SH-SY5Y (cell line): ENCODE data around the gene ATP10B.

Source experiments
- GATA2 ChIP-seq: IDR thresholded peaks from 2 replicates; pipeline ENCODE4 v1.6.1; 2011; ENCODE audit warnings: mild to moderate bottlenecking, low read depth, low read length
- GATA3 ChIP-seq: IDR thresholded peaks from 2 replicates; pipeline ENCODE4 v1.6.1; 2011; ENCODE audit warnings: low read depth, mild to moderate bottlenecking, low read length, moderate library complexity

ATP10B gene

GRCh38 chr5:160789219-160789859, 62.7 kb downstream of the ATP10B start:
- TF ChIP-seq GATA2, result no peak
- TF ChIP-seq GATA3, result no peak

- TF ChIP-seq GATA2 (no peak), GATA3 (no peak)
Measured at GRCh38 chr5:160788102-160788660, 63.8 kb downstream of the ATP10B start.

GRCh38 chr5:160787240-160787639, 64.8 kb downstream of the ATP10B start:
- no peak for TF ChIP-seq GATA2
- no peak for TF ChIP-seq GATA3

GRCh38 chr5:160774666-160775315, 77.2 kb downstream of the ATP10B start:
- TF ChIP-seq GATA2 (no peak), GATA3 (no peak)

GRCh38 chr5:160773646-160774410, 78.2 kb downstream of the ATP10B start:
- TF ChIP-seq GATA3 (no peak), GATA2 (no peak)

GRCh38 chr5:160772854-160773253, 79.2 kb downstream of the ATP10B start:
- TF ChIP-seq GATA3, result no peak
- no peak for TF ChIP-seq GATA2

GRCh38 chr5:160770718-160771117, 81.3 kb downstream of the ATP10B start:
- TF ChIP-seq GATA3 (no peak), GATA2 (no peak)

GRCh38 chr5:160769301-160769700, 82.7 kb downstream of the ATP10B start:
- no peak for TF ChIP-seq GATA3

- TF ChIP-seq GATA2 (no peak), GATA3 (no peak)
Measured at GRCh38 chr5:160767062-160767461, 84.9 kb downstream of the ATP10B start.

GRCh38 chr5:160760008-160760407, 92.0 kb downstream of the ATP10B start:
- TF ChIP-seq GATA2 (no peak), GATA3 (no peak)

- TF ChIP-seq GATA3 (no peak), GATA2 (no peak)
Measured at GRCh38 chr5:160757194-160757593, 94.8 kb downstream of the ATP10B start.

GRCh38 chr5:160750938-160751657, 100.9 kb downstream of the ATP10B start:
- TF ChIP-seq GATA3, result no peak
- TF ChIP-seq GATA2, result no peak

GRCh38 chr5:160749682-160750081, 102.3 kb downstream of the ATP10B start:
- TF ChIP-seq GATA3 (no peak), GATA2 (no peak)

GRCh38 chr5:160749026-160749425, 103.0 kb downstream of the ATP10B start:
- TF ChIP-seq GATA2, result no peak
- no peak for TF ChIP-seq GATA3
